ENCODE results near the gene GPRIN1.
A peak's percentile ranks its signal among the peaks of the same experiment; 100 is the strongest.

- peak; percentile 57 to 85 (median 74) for TF ChIP-seq CTCF (IDR thresholded peaks at IDR 0.05)
- no peak for TF ChIP-seq POLR2A (IDR thresholded peaks at IDR 0.05)
These were observed 48.1 kb upstream of the GPRIN1 start for GRCh38 chr5:176658007-176658599.
